Hepatocyte (in vitro differentiated cells): ENCODE results near the gene TPCN2. TPM values are rescaled to one million over a fixed set of nuclear protein-coding genes. Genes with fewer than 3 reads are reported as not detected.

Experiments
- DNase-seq: peaks from one replicate; pipeline ENCODE4 v3.0.0-alpha.2; 2016; ENCODE audit warnings: low spot score
- H2AFZ ChIP-seq: fragments of 200-600 bp; sonication (generic); 2 replicates; pipeline ENCODE4 v1.6.0; 2016; ENCODE audit warnings: antibody characterized with exemption, mild to moderate bottlenecking
- H3K27ac ChIP-seq: fragments of 200-600 bp; sonication (generic); 2 replicates; pipeline ENCODE4 v1.5.1; 2016; ENCODE audit warnings: mild to moderate bottlenecking
- H3K27me3 ChIP-seq: fragments of 200-600 bp; sonication (generic); 2 replicates; pipeline ENCODE4 v1.6.1; 2016
- H3K36me3 ChIP-seq: fragments of 200-600 bp; sonication (generic); replicated peaks from 2 replicates; pipeline ENCODE4 v1.5.1; 2016; ENCODE audit warnings: low read depth; ENCODE audit not compliant: insufficient read depth
- H3K4me1 ChIP-seq: fragments of 200-600 bp; sonication (generic); 2 replicates; pipeline ENCODE4 v1.5.1; 2016; ENCODE audit warnings: mild to moderate bottlenecking, moderate library complexity; ENCODE audit not compliant: insufficient read depth
- H3K4me2 ChIP-seq: fragments of 200-600 bp; sonication (generic); 2 replicates; pipeline ENCODE4 v1.6.0; 2016
- H3K4me3 ChIP-seq: fragments of 200-600 bp; sonication (generic); 2 replicates; pipeline ENCODE4 v1.5.1; 2016; ENCODE audit warnings: mild to moderate bottlenecking
- H3K79me2 ChIP-seq: fragments of 200-600 bp; sonication (generic); 2 replicates; pipeline ENCODE4 v1.6.0; 2017; ENCODE audit warnings: mild to moderate bottlenecking
- H3K9me2 ChIP-seq: fragments of 200-600 bp; sonication (generic); replicated peaks from 2 replicates; pipeline ENCODE4 v1.6.0; 2017; ENCODE audit warnings: mild to moderate bottlenecking; ENCODE audit not compliant: insufficient read depth
- H3K9me3 ChIP-seq: fragments of 200-600 bp; sonication (generic); 2 replicates; pipeline ENCODE4 v1.5.1; 2016; ENCODE audit warnings: low read depth, mild to moderate bottlenecking
- H4K20me1 ChIP-seq: fragments of 200-600 bp; sonication (generic); 2 replicates; pipeline ENCODE4 v1.6.0; 2016; ENCODE audit warnings: mild to moderate bottlenecking; ENCODE audit not compliant: insufficient read depth, poor library complexity, severe bottlenecking
- CTCF ChIP-seq: fragments of 200-600 bp; sonication (generic); IDR thresholded peaks from 2 replicates; pipeline ENCODE4 v1.5.1; 2016; ENCODE audit warnings: antibody characterized with exemption, mild to moderate bottlenecking; ENCODE audit not compliant: poor library complexity
- EZH2 ChIP-seq: fragments of 200-600 bp; sonication (generic); IDR thresholded peaks from 2 replicates; pipeline ENCODE4 v1.6.1; 2016; ENCODE audit warnings: antibody characterized with exemption, mild to moderate bottlenecking, borderline replicate concordance
- EZH2phosphoT487 ChIP-seq: fragments of 200-600 bp; sonication (generic); IDR thresholded peaks from one replicate; pipeline ENCODE4 v1.6.1; 2018; ENCODE audit warnings: antibody characterized with exemption, mild to moderate bottlenecking, low read depth, moderate library complexity; ENCODE audit not compliant: unreplicated experiment, severe bottlenecking
- WGBS: methylation state at CpG from one replicate; pipeline ENCODE4 v1.1.6; 2016; ENCODE audit warnings: low lambda C conversion rate; ENCODE audit errors: missing lambda C conversion rate; 5-methylcytosine and 5-hydroxymethylcytosine counted together
- polyA plus RNA-seq: library from polyadenylated mRNA; unstranded; fragments of >200 nt; fragmentation: Nextera tagmentation; extraction: Ambion mirVana; gene quantifications from 2 replicates; pipeline ENCODE4 v1.2.1, GENCODE V29; 2016
- total RNA-seq: library from RNA; depleted of rRNA; stranded (reverse); fragments of >200 nt; gene quantifications from 2 replicates; pipeline ENCODE4 v1.2.3, GENCODE V29; 2014

TPCN2 gene
- total and polyA plus RNA-seq, 2 experiments from 2014 or later, result 16.6 to 21.3 TPM

GRCh38 chr11:69080257-69080995 lies 31.7 kb downstream of the TPCN2 start:
- no peak overlapping the region for H2AFZ ChIP-seq

GRCh38 chr11:69081180-69081579 lies 32.4 kb downstream of the TPCN2 start:
- Histone ChIP-seq H3K4me1 (no peaks in the 10 kb centered on the region), H4K20me1 (no peaks in the 10 kb centered on the region), H3K4me2 (no peak overlapping the region), H3K4me3 (no peak overlapping the region), H3K9me3 (no peaks in the 10 kb centered on the region), H3K36me3 (no peaks in the 10 kb centered on the region), H3K27me3 (no peaks in the 10 kb centered on the region), H3K27ac (no peak overlapping the region), H3K79me2 (no peaks in the 10 kb centered on the region), H3K9me2 (no peaks in the 10 kb centered on the region), H2AFZ (no peak overlapping the region)
- WGBS, result over 99% methylated on average over 13 of the region's 23 CpGs
- TF ChIP-seq CTCF (no peak), EZH2 (no peak), EZH2phosphoT487 (no peak)
- DNase-seq, result no peak

More at GRCh38 chr11:69080257-69080995, 31.7 kb downstream of the TPCN2 start:
- Histone ChIP-seq H3K36me3 (no peaks in the 10 kb centered on the region), H3K9me2 (no peaks in the 10 kb centered on the region), H3K9me3 (no peaks in the 10 kb centered on the region), H4K20me1 (no peaks in the 10 kb centered on the region), H3K79me2 (no peaks in the 10 kb centered on the region), H3K27ac (no peak overlapping the region), H3K4me1 (no peaks in the 10 kb centered on the region), H3K4me3 (no peak overlapping the region), H3K27me3 (no peaks in the 10 kb centered on the region), H3K4me2 (no peak overlapping the region)
- no peak for DNase-seq
- TF ChIP-seq EZH2phosphoT487, result no peak
- TF ChIP-seq EZH2, result no peak
- TF ChIP-seq CTCF, result no peak
- WGBS, result 93% methylated on average over 17 of the region's 17 CpGs

GRCh38 chr11:69083531-69084247 lies 35.0 kb downstream of the TPCN2 start:
- H3K27me3 ChIP-seq, result no peaks in the 10 kb centered on the region
- no peaks in the 10 kb centered on the region for H3K36me3 ChIP-seq
- H3K4me2 ChIP-seq, result no peak overlapping the region
- H3K9me3 ChIP-seq, result no peaks in the 10 kb centered on the region
- no peaks in the 10 kb centered on the region for H3K79me2 ChIP-seq
- no peaks in the 10 kb centered on the region for H3K4me1 ChIP-seq
- WGBS, result 88% methylated on average over 27 of the region's 28 CpGs
- H2AFZ ChIP-seq, result no peak overlapping the region
- TF ChIP-seq EZH2 (no peak), CTCF (no peak), EZH2phosphoT487 (no peak)
- no peaks in the 10 kb centered on the region for H3K9me2 ChIP-seq
- H4K20me1 ChIP-seq, result no peaks in the 10 kb centered on the region
- no peak for DNase-seq
- H3K4me3 ChIP-seq, result no peak overlapping the region
- no peak overlapping the region for H3K27ac ChIP-seq
